HUES64 (cell line): Measurements from ENCODE around the gene ATP2C2.

ENCODE experiments used
- H3K27ac ChIP-seq: 2 replicates; pipeline ENCODE4 v1.7.0; 2013; ENCODE audit warnings: low read depth, low read length, inconsistent platforms
- H3K27me3 ChIP-seq: 2 replicates; pipeline ENCODE4 v1.6.1; 2013; ENCODE audit warnings: mild to moderate bottlenecking, low read length; ENCODE audit not compliant: insufficient read depth
- H3K36me3 ChIP-seq: 2 replicates; pipeline ENCODE4 v1.6.1; 2013; ENCODE audit warnings: mild to moderate bottlenecking, low read length; ENCODE audit not compliant: insufficient read depth
- H3K4me1 ChIP-seq: 2 replicates; pipeline ENCODE4 v1.6.1; 2013; ENCODE audit warnings: mild to moderate bottlenecking, low read length, moderate library complexity; ENCODE audit not compliant: insufficient read depth
- H3K4me3 ChIP-seq: 2 replicates; pipeline ENCODE4 v1.5.1; 2013; ENCODE audit warnings: mild to moderate bottlenecking, low read length, moderate library complexity
- H3K9ac ChIP-seq: 2 replicates; pipeline ENCODE4 v1.6.1; 2013; ENCODE audit warnings: mild to moderate bottlenecking, low read depth, low read length
- H3K9me3 ChIP-seq: 2 replicates; pipeline ENCODE4 v1.6.1; 2013; ENCODE audit warnings: low read depth, low read length; ENCODE audit not compliant: insufficient read depth
- WGBS: fragments of 150-250, 120-280 bp; methylation state at CpG from one replicate; pipeline ENCODE4 v1.1.7; 2013; ENCODE audit warnings: missing lambda C conversion rate; 5-methylcytosine and 5-hydroxymethylcytosine counted together

Gene ATP2C2

DNA sequence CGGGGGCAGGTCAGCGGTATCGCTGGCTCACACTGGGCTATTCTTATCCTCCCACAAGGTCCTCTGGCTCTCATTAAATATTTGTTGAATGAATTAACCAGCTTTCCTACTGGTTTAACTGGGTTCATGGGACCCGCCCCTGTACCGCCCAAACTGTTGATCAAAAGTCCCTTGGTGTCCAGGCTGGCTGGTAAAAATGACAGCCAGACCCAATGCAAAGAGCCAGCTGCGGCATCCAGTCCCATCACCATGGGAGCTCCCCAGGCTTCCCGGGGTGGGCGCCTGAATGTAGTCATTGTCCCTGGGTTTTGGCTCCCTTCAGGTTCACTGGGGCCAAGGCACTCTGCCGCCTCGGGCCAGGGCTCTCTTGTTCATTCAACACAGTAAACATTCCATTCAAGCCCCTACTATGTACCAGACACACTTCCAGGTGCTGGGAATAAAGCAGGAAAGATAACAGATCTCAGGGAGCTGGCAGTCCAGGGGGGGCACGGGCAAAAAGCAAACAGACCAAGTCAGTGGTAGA, 11.7 kb upstream of the ATP2C2 start:
- Histone ChIP-seq H3K9ac (no peak overlapping the region), H3K36me3 (no peaks in the 10 kb centered on the region), H3K9me3 (no peaks in the 10 kb centered on the region), H3K4me1 (0 out of 2 replicates have a peak, but pooled peaks cover under 1% of the 10 kb centered on the region), H3K27me3 (no peaks in the 10 kb centered on the region), H3K4me3 (no peak overlapping the region), H3K27ac (no peak overlapping the region)
- WGBS: 82% methylated on average over 11 of the region's 11 CpGs

DNA sequence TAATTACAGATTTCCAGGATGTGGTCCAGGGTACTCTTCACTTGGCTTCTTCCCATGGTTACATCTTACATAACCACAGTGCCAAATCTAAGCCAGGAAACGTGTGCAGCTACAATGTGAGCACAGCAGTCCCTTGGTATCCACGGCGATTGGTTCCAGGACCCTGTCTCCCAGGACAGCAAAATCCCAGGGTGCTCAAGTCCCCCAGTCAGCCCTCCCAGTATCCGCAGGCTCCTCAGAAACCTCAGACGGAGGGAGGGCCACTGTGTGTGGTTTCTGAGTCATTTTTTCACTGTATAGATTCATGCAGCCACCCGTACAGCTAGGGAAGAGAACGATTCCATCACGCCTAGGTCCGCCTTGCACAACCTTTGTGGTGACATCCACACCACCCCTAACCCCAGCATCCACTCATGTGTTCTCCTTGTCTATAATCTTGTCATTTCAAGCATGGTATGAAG, 11.1 kb upstream of the ATP2C2 start:
- H3K4me3 ChIP-seq: no peak overlapping the region
- no peaks in the 10 kb centered on the region for H3K36me3 ChIP-seq
- H3K9me3 ChIP-seq: no peaks in the 10 kb centered on the region
- no peaks in the 10 kb centered on the region for H3K27me3 ChIP-seq
- H3K9ac ChIP-seq: no peak overlapping the region
- H3K4me1 ChIP-seq: peaks cover 5% of the 10 kb centered on the region; the same call in 1 of the 2 replicates
- 85% methylated on average over 9 of the region's 9 CpGs for WGBS
- H3K27ac ChIP-seq: no peak overlapping the region

DNA sequence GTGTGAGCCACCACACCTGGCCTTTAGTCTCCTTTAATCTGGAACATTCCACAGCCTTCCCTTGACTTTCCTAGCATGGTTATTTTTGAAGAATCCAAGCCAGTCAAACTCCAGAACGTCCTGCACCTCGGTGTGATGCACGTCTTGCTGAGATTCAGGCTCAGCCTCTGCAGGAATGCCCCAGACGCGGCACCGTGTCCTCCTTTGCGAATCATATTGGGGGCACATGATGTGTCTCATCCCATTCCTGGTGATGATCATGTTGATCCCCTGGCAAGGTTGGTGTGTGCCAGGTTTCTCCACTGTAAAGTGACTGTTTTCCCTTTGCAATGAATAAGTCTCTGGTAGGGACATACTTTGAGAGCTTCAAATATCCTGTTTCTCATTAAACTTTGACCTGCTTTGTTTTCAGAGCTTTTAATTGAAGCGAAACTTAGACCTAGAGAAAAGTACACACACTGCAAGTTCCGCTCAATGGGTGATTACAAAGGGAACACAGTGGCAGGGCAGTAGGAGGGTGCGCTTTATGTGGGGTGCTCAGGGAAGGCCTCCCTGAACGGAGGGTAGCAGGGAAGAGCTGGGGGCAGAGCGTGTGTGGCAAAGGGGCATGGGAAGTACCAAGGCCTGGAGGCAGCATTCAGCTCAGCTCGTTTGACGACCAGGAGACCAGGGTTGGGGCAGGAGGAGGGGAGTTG, 9.6 kb upstream of the ATP2C2 start:
- Histone ChIP-seq H3K36me3 (no peaks in the 10 kb centered on the region), H3K9ac (no peak overlapping the region), H3K4me1 (peaks cover 10% of the 10 kb centered on the region), H3K4me3 (no peak overlapping the region), H3K9me3 (no peaks in the 10 kb centered on the region), H3K27ac (no peak overlapping the region), H3K27me3 (no peaks in the 10 kb centered on the region)
- 93% methylated on average over 14 of the region's 14 CpGs for WGBS

DNA sequence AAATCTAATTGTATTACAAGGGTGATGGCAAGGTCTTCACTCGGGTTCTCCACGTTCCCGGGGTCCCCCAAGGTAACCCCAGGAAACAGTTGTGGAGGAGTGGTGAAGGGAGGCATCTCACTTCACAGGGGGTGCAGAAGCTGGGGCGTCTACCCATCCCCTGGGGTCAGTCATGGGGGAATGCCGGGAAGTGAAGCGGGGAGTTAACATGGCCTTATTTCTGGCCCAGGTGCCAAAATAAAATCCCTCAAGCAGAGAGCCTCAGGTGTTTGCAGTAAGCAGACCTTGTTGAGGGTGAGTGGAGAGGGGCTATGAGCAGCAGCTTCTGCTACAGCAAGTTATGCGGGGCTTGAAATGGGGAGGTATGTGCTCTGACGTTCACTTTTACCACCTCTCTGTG, 9.0 kb upstream of the ATP2C2 start:
- Histone ChIP-seq H3K9ac (no peak overlapping the region), H3K27ac (no peak overlapping the region), H3K4me3 (no peak overlapping the region), H3K27me3 (no peaks in the 10 kb centered on the region), H3K9me3 (no peaks in the 10 kb centered on the region), H3K4me1 (peaks cover 10% of the 10 kb centered on the region), H3K36me3 (no peaks in the 10 kb centered on the region)
- WGBS: 86% methylated on average over 8 of the region's 8 CpGs

DNA sequence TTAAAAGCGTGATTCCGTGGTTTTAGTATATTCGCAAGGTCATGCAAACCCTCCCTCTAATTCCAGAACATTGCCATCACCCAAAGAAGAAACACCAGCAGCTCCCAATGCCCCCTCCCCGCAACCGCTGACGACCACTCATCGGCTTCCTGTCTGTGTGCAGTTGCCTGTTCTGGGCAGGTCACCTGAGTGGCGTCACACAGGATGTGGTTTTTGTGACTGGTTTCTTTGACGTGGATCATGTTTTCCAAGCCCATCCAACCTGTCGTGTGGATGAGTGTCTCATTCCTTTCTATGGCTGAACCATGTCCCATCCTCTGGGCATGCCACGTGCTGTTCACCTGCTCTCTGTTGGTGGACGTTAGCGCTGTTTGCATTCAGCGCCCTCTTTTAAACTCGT, 8.2 kb upstream of the ATP2C2 start:
- H3K27me3 ChIP-seq: no peaks in the 10 kb centered on the region
- no peaks in the 10 kb centered on the region for H3K9me3 ChIP-seq
- H3K4me3 ChIP-seq: no peak overlapping the region
- no peaks in the 10 kb centered on the region for H3K36me3 ChIP-seq
- peaks cover 10% of the 10 kb centered on the region for H3K4me1 ChIP-seq
- H3K9ac ChIP-seq: no peak overlapping the region
- no peak overlapping the region for H3K27ac ChIP-seq
- 90% methylated on average over 15 of the region's 15 CpGs for WGBS

DNA sequence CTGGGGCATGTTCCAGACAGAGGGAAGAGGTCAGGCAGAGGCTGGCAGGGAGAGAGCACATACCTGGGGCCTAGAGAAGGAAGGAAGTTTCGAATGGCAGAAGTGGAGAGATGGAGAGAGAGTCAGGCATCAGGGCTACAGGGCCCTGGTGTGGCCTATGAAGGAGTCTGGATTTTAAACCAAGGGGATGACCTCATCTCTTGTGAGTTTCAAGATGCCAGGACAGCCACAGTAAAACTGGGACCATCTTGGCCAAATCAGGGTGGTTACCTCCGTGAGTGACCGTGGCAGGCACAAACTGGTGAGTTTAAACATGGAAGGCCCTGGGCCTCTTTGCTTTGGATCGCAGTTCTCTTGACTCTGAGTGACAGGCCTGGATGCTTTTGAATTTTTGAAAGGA, 7.6 kb upstream of the ATP2C2 start:
- Histone ChIP-seq H3K9me3 (no peaks in the 10 kb centered on the region), H3K27me3 (no peaks in the 10 kb centered on the region), H3K4me1 (peaks cover 10% of the 10 kb centered on the region), H3K9ac (no peak overlapping the region), H3K4me3 (no peak overlapping the region), H3K27ac (no peak overlapping the region), H3K36me3 (no peaks in the 10 kb centered on the region)
- WGBS: 90% methylated on average over 4 of the region's 4 CpGs

DNA sequence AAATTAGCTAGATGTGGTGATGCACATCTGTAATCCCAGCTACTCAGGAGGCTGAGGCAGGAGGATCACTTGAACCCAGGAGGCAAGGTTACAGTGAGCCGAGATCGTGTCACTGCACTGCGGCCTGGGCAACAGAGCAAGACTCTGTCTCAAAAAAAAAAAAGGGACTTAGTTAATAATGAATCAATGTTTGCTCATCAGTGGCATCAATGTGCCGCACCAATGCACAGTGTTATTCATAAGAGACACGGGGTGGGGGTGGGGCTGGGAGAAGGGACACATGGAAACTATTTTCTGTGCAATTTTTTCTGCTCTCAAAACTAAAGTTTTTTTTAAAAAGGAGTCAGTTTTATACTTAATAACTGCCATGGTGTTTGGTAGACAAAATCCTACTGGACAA, 6.8 kb upstream of the ATP2C2 start:
- H3K9ac ChIP-seq: no peak overlapping the region
- WGBS: 94% methylated on average over 5 of the region's 5 CpGs

DNA sequence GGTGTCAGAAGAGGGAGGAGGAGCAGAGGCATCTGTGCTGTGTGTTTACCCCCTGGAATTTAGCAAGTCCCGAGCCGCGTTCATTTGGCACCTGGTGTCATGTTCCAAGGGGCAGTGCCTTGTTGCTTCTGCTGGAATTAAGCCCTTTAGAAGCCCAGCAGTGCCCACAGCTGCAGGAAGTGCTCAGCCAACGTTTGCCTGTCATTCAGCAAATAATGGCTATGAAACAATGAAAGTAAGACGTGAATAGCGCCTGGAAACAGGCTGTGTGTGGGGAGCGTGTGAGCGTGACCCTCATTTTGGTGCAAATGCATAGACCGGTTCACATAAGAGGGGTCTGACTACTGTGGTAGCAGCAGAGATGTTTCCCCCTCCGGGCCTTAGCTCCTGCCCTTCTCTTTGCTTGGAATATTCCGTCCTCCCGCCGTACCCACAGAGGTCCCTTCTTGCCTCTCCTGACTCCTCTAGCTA, 5.8 kb upstream of the ATP2C2 start:
- no peak overlapping the region for H3K27ac ChIP-seq
- WGBS: 58% methylated on average over 13 of the region's 13 CpGs

More for the DNA sequence above, 6.8 kb upstream of the ATP2C2 start:
- Histone ChIP-seq H3K27ac (no peak overlapping the region), H3K4me1 (peaks cover 10% of the 10 kb centered on the region), H3K9me3 (no peaks in the 10 kb centered on the region), H3K27me3 (no peaks in the 10 kb centered on the region; the same call in 1 of the 2 replicates), H3K36me3 (no peaks in the 10 kb centered on the region), H3K4me3 (no peak overlapping the region)

DNA sequence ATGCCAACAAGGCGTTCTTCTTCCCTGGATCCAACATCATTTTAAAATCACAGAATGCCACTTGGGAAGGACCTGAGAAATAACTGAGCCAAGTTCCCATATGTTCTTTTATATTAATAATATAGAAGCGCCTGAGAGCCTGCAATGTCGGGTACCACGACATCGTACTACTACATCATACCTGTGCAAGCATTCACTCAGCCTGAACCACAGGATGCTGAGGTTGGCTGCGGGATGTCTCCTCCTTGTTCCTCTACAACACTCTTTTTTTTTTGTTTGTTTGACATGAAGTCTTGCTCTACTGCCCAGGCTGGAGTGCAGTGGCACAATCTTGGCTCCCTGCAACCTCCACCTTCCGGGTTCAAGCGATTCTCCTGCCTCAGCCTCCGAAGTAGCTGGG, 2.1 kb upstream of the ATP2C2 start:
- no peak overlapping the region for H3K27ac ChIP-seq
- H3K36me3 ChIP-seq: no peaks in the 10 kb centered on the region
- H3K27me3 ChIP-seq: peaks cover 38% of the 10 kb centered on the region
- no peak overlapping the region for H3K4me3 ChIP-seq
- WGBS: 93% methylated on average over 9 of the region's 9 CpGs
- H3K4me1 ChIP-seq: peaks cover 24% of the 10 kb centered on the region
- H3K9ac ChIP-seq: no peak overlapping the region
- H3K9me3 ChIP-seq: no peaks in the 10 kb centered on the region

More for the DNA sequence above, 5.8 kb upstream of the ATP2C2 start:
- Histone ChIP-seq H3K27me3 (peaks cover 10% of the 10 kb centered on the region), H3K4me3 (no peak overlapping the region), H3K9me3 (no peaks in the 10 kb centered on the region), H3K36me3 (no peaks in the 10 kb centered on the region), H3K9ac (no peak overlapping the region), H3K4me1 (peaks cover 11% of the 10 kb centered on the region)

DNA sequence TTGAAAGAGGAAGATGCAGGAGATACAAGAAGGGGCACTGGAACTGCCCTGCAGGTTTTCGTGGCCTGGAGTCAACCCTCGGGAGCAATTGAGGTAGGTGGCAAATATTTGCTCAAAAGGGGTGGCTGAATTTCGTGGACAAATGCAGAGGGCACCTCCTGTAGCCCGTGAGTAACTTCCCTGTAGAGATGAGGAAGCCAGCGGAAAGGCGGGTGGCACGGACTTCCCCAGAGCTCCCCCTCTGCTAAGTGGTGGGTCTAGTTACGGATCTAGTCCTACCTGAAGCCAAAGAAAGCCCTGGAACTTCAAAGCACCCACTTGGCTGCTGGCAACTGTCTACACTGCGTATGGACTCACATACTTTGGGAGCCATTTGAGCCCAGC, 1.0 kb upstream of the ATP2C2 start:
- Histone ChIP-seq H3K9ac (no peak overlapping the region), H3K27me3 (peaks cover 38% of the 10 kb centered on the region), H3K27ac (no peak overlapping the region), H3K4me3 (0 out of 2 replicates have a peak overlapping the region, but pooled peaks have one; percentile 64), H3K9me3 (no peaks in the 10 kb centered on the region), H3K4me1 (peaks cover 19% of the 10 kb centered on the region), H3K36me3 (no peaks in the 10 kb centered on the region)
- 76% methylated on average over 9 of the region's 9 CpGs for WGBS

DNA sequence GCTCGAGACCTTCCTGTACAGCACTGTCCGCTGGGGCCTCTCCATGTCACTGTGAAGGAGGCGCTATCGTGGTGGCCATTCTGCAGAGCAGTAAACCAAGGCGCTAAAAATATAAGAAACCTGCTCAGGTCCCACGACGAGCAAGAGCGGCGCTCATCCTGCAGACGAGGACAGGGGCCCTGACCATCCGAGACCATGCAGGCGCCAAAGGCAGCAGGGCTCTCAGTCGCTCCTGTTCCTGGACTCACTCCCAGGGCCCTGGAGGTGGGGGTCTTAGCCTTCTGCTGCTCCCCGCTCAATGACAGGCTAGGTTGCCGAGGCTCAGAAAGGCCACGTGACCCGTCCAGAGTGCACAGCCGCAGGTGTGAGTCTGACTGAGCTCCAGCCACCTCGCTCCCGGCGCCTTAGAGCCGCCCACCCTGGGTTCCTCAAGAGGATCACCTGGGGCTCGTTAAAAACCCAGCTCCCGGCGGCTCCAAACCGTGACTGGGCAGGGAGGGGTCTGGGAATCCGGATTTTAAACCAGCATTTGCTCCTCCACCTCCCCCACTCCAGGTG, 509 bp upstream of the ATP2C2 start:
- WGBS: 33% methylated on average over 26 of the region's 27 CpGs
- H3K9me3 ChIP-seq: no peaks in the 10 kb centered on the region
- peaks cover 38% of the 10 kb centered on the region for H3K27me3 ChIP-seq
- H3K4me3 ChIP-seq: peak overlapping the region; percentile 64
- no peak overlapping the region for H3K27ac ChIP-seq
- H3K9ac ChIP-seq: no peak overlapping the region
- H3K4me1 ChIP-seq: peaks cover 14% of the 10 kb centered on the region
- no peaks in the 10 kb centered on the region for H3K36me3 ChIP-seq
